GM12873 (cell line): ENCODE data around the gene DEFB124.

ENCODE experiments used
- CTCF ChIP-seq: IDR thresholded peaks from 2 replicates; pipeline ENCODE4 v1.5.1; 2012; ENCODE audit warnings: low read depth, mild to moderate bottlenecking, moderate library complexity, low read length, control low read depth; ENCODE audit not compliant: insufficient read depth; ENCODE audit errors: missing control alignments

The DEFB124 gene

GRCh38 chr20:31497838-31498540, 23.1 kb upstream of the DEFB124 start:
- TF ChIP-seq CTCF: no peak

GRCh38 chr20:31496761-31497295, 21.9 kb upstream of the DEFB124 start:
- no peak for TF ChIP-seq CTCF

GRCh38 chr20:31494131-31494530, 19.2 kb upstream of the DEFB124 start:
- TF ChIP-seq CTCF: peak; percentile 40

- no peak for TF ChIP-seq CTCF
Measured at GRCh38 chr20:31490752-31491151, 15.8 kb upstream of the DEFB124 start.

GRCh38 chr20:31489152-31489551, 14.2 kb upstream of the DEFB124 start:
- no peak for TF ChIP-seq CTCF

- no peak for TF ChIP-seq CTCF
Measured at GRCh38 chr20:31488115-31488514, 13.2 kb upstream of the DEFB124 start.

- TF ChIP-seq CTCF: no peak
Measured at GRCh38 chr20:31485450-31486339, 10.8 kb upstream of the DEFB124 start.
